Right ventricle myocardium inferior (tissue), 1 donor: Measurements from ENCODE around the gene KRTAP16-1. TPM values are rescaled to one million over a fixed set of nuclear protein-coding genes. Genes with fewer than 3 reads are reported as not detected.

Source experiments
- ATAC-seq: fragments of 200-7000 bp; cut with Tn5 transposase; one replicate; pipeline ENCODE4 v1.9.1; 2020; ENCODE audit warnings: mild to moderate bottlenecking, moderate library complexity
- DNase-seq: peaks from one replicate; pipeline ENCODE4 v3.0.0; 2021; ENCODE audit errors: missing footprints
- intact Hi-C: fragments of 100-400 bp; cut with DNase I; formaldehyde crosslinking; loops from one replicate; pipeline ENCODE4 v1.11.0; 2022
- total RNA-seq: library from RNA; stranded (reverse); fragmentation: NEBNext Ultra II Directional; extraction: Animal tissue kit (Norgen Biotek cat#: 25700); gene quantifications from one replicate; pipeline ENCODE4 v1.2.1, GENCODE V29; 2021
- donor health status: DM: no; HTN: yes; CAD: no; lungs with severe emphysema.

Gene KRTAP16-1
- total RNA-seq, 1 donor from 2014 or later: not detected

GRCh38 chr17:41333098-41333497, 24.0 kb upstream of the KRTAP16-1 start:
- ATAC-seq: no peak
- DNase-seq: no peak
- intact Hi-C loops: no loop called here

- intact Hi-C loops: no loop called here
- no peak for ATAC-seq
- no peak for DNase-seq
These were observed 23.1 kb upstream of the KRTAP16-1 start for GRCh38 chr17:41332239-41332638.

GRCh38 chr17:41331606-41332005, 22.5 kb upstream of the KRTAP16-1 start:
- DNase-seq (no peak), ATAC-seq (no peak)
- intact Hi-C loops: no loop called here

- DNase-seq (no peak), ATAC-seq (peak; percentile 37)
- intact Hi-C loops: loop anchor here (10.0 kb wide), 1 partner anchor 415 kb away; no protein-coding TSS in a partner anchor
These were observed 20.3 kb upstream of the KRTAP16-1 start for GRCh38 chr17:41329279-41329948.

GRCh38 chr17:41328207-41328606, 19.1 kb upstream of the KRTAP16-1 start:
- DNase-seq (no peak), ATAC-seq (no peak)
- intact Hi-C loops: loop anchor here (10.0 kb wide), 1 partner anchor 413 kb away; no protein-coding TSS in a partner anchor

- intact Hi-C loops: loop anchor here (10.0 kb wide), 1 partner anchor 413 kb away; no protein-coding TSS in a partner anchor
- ATAC-seq: no peak
- no peak for DNase-seq
These were observed 18.5 kb upstream of the KRTAP16-1 start for GRCh38 chr17:41327411-41328120.

GRCh38 chr17:41326173-41327145, 17.4 kb upstream of the KRTAP16-1 start:
- DNase-seq (no peak), ATAC-seq (no peak)
- intact Hi-C loops: loop anchor here (10.0 kb wide), 1 partner anchor 412 kb away; no protein-coding TSS in a partner anchor

GRCh38 chr17:41325611-41326010, 16.5 kb upstream of the KRTAP16-1 start:
- DNase-seq (no peak), ATAC-seq (no peak)
- intact Hi-C loops: loop anchor here (10.0 kb wide), 1 partner anchor 411 kb away; no protein-coding TSS in a partner anchor

- ATAC-seq (no peak), DNase-seq (no peak)
- intact Hi-C loops: loop anchor here (10.0 kb wide), 1 partner anchor 410 kb away; no protein-coding TSS in a partner anchor
These were observed 16.0 kb upstream of the KRTAP16-1 start for GRCh38 chr17:41325126-41325525.

GRCh38 chr17:41324180-41325075, 15.3 kb upstream of the KRTAP16-1 start:
- intact Hi-C loops: loop anchor here (5.0 to 10.0 kb wide), 2 partner anchors 410 to 522 kb away; no protein-coding TSS in a partner anchor
- no peak for DNase-seq
- no peak for ATAC-seq

- intact Hi-C loops: loop anchor here (5.0 to 10.0 kb wide), 2 partner anchors 408 to 521 kb away; no protein-coding TSS in a partner anchor
- ATAC-seq (no peak), DNase-seq (no peak)
These were observed 14.1 kb upstream of the KRTAP16-1 start for GRCh38 chr17:41322903-41323895.

- no peak for ATAC-seq
- DNase-seq: no peak
- intact Hi-C loops: loop anchor here (5.0 to 10.0 kb wide), 2 partner anchors 407 to 520 kb away; no protein-coding TSS in a partner anchor
These were observed 13.2 kb upstream of the KRTAP16-1 start for GRCh38 chr17:41322094-41322902.

GRCh38 chr17:41318231-41318630, 9.1 kb upstream of the KRTAP16-1 start:
- intact Hi-C loops: no loop called here
- ATAC-seq: no peak
- no peak for DNase-seq

GRCh38 chr17:41315814-41316445, 6.8 kb upstream of the KRTAP16-1 start:
- intact Hi-C loops: no loop called here
- no peak for DNase-seq
- no peak for ATAC-seq

GRCh38 chr17:41315204-41315794, 6.2 kb upstream of the KRTAP16-1 start, which contains the start of gene KRTAP17-1:
Gene KRTAP17-1, minus strand, starts transcription at chr17:41315710. Its CDS starts 60 bp downstream, at chr17:41315650.
- ATAC-seq: no peak
- DNase-seq: no peak
- intact Hi-C loops: no loop called here
